Coronary artery (tissue), 2 donors: ENCODE measurements around the gene METTL25B.

Experiments used
- DNase-seq: peaks from one replicate; pipeline ENCODE4 v3.0.0-alpha.2; 2017; ENCODE audit warnings: low spot score
- H3K27ac ChIP-seq, 2 donors: fragments of 200-600 bp; sonication (generic); one replicate each; pipeline ENCODE4 v1.5.1; 2016 to 2019
- H3K4me3 ChIP-seq: fragments of 200-600 bp; sonication (generic); 2 replicates; pipeline ENCODE4 v1.5.1; 2016; ENCODE audit warnings: mild to moderate bottlenecking, moderate library complexity
- TF ChIP-seq, protein P1 (sequence below): fragments of 200-600 bp; sonication (generic); IDR thresholded peaks from one replicate; pipeline ENCODE4 v1.5.1; 2019; ENCODE audit warnings: antibody characterized with exemption

Gene METTL25B

DNA sequence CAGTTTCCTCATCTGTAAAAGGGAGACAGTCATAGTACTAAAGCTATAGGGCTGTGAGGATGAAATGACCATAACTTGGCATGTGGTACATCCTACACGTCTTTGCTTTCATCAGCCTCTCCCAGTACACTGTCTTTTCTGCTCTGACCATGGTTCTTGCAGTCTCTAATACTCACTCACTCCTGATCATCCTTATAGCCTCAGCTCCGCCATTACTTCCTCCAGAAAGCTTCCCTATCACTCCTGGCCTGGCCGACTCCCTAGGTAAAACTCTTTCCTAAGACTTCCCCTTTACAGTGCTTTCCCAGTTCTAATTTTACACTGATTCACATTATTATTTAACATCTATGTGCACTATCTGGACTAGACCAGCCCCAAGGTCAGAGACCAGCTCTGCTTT, 17.6 kb downstream of the METTL25B start:
- Histone ChIP-seq H3K4me3 (peak overlapping the region; percentile 100), H3K27ac (peak overlapping the region; percentile 98 to 99)
- no peak for DNase-seq
- TF ChIP-seq, protein P1, sequence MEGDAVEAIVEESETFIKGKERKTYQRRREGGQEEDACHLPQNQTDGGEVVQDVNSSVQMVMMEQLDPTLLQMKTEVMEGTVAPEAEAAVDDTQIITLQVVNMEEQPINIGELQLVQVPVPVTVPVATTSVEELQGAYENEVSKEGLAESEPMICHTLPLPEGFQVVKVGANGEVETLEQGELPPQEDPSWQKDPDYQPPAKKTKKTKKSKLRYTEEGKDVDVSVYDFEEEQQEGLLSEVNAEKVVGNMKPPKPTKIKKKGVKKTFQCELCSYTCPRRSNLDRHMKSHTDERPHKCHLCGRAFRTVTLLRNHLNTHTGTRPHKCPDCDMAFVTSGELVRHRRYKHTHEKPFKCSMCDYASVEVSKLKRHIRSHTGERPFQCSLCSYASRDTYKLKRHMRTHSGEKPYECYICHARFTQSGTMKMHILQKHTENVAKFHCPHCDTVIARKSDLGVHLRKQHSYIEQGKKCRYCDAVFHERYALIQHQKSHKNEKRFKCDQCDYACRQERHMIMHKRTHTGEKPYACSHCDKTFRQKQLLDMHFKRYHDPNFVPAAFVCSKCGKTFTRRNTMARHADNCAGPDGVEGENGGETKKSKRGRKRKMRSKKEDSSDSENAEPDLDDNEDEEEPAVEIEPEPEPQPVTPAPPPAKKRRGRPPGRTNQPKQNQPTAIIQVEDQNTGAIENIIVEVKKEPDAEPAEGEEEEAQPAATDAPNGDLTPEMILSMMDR, result no peak

DNA sequence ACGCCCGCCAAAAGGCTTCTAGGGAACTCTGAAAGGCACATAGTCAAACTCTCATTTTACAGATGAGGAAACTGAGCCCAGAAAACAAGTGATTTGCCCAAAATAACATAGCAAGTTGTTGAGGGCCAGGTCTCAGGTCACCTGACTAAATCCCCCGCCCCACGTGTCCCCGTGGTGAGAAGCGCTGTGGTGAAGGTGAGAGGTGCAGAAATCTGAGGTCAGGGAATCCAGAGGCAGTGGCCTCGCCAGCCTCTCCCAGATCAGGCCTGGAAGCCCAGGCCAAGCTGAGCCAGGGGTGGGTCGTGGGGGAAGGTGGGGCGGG, 18.1 kb downstream of the METTL25B start:
- DNase-seq, result no peak
- H3K27ac ChIP-seq, result peak overlapping the region; percentile 98 to 99
- peak overlapping the region; percentile 100 for H3K4me3 ChIP-seq
- TF ChIP-seq, protein P1, result no peak

DNA sequence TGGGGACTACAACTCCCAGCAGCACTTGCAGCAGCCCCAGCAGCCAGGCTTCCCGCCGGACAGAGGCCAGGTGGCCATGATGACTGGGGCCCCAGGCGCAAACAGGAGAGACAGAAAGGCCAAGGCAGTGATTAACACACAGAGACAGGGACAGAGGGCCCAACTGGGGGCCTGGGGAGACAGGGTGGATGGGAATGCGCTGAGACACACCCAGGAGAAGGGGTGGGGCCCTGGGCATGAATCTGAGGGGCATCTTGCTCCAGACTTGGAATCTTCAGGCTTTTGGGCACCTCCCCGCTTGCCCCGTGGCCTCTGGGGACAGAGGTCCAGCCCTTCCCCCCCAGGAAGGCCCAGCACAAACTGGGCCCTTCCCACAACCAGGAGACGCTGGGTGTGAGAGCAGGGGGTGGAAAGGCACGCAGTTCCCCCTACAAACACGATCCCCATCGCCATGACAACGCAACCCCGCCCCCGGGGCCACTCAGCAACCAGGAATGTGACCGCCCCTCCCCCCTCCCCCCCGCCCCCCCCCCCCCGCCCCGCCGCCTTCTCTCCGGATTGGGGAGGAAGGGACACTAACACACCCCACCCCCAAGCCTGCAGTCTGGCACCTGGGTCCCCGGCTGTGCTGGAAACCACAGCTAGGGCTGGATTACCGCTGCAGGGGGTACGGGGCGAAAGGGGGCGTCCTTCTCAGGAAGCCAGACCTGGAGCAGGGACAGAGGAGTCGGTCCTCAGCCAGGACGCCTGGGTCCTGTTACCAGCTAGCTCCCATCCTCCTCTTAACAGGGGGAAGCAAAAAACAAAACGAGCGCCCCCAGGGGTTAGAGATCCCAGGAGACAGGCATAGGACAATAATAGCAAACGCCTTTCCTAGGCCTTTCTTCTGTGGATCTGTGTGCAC, 18.7 kb downstream of the METTL25B start:
- peak; percentile 98 for DNase-seq
- peak overlapping the region; percentile 98 to 99 for H3K27ac ChIP-seq
- TF ChIP-seq, protein P1, result no peak
- H3K4me3 ChIP-seq, result peak overlapping the region; percentile 100

DNA sequence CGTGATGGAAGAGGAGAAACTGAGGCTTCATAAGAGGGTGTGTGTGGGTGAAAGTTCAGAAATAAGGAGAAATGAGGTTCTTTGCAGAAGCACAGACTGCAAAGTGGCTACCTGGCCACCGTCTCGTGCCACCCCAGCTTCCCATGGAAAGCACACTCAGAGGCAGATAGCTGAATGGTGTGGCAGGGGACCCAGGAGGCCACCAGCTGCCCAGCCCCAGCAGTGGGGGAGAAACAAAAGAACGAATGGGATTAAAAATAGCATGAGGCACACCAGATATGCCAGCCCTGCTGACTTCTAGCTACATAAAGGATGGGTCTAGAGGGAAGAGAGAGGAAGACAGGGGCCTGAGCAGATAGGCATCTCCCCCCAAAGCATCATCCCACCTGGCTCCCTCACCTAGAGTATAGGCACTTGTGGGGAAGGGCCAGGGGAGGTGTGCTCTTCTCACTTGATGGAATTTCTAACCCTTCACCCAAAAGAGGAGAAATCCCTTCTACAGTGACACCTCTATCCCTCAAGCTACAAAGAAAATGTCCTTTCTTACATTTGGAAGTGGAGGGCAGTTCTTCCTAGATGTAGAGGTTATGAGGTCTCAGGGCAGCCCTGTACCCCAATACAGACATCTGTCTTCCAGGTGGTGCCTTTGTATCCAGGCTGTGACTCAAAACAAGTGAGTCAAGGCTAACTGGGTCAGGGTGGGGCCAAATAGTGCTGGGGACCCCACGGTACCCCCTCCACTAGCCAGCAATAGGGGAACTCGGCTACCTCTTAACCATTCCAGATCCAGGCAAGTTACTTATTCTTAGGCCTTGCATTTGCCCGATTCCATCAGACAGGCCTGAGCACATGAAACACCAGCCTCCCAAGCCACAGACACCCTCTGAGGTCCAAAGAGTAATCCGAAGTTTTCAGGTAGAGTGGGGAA, 19.7 kb downstream of the METTL25B start:
- Histone ChIP-seq H3K27ac (peak overlapping the region; percentile 98 to 99), H3K4me3 (peak overlapping the region; percentile 100)
- TF ChIP-seq, protein P1, result no peak
- DNase-seq, result peak; percentile 75

DNA sequence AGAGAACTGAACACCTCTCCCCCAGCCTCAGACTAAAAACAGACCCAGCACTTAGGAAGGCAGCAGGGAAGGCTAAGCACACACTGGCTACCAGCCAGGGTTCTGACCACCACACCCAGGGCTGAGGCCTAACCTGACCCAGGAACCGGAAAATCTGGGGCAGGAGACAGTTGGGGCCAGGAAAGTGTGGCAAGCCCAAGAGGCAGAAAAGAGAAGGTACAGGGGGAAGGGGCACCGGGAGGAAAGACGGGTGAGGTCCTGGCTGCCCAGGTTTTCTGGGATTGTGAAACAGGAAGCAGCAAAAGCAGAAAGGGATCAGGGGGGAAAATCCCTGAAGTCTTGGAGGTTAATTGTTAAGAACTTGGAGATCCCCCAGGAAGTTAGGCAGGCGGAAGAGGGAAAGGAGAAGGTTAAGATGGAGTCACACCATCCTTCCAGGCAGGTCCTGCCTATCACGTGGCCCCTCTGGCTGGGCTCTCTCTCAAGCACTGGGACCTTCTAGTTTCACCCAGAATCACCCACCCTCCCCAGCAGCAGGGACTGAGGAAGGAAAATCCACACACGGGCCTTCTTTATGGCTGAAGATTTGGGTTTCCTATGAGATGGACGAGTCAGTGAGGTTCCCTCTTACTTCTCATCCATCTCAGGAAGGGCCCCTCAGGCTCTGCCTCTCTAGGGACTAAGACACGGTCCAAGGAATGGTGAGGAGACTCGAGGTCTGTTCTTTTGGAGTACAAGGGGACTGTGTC, 20.6 kb downstream of the METTL25B start:
- Histone ChIP-seq H3K4me3 (peak overlapping the region; percentile 100), H3K27ac (peak overlapping the region; percentile 98 to 99)
- DNase-seq, result peak; percentile 81
- TF ChIP-seq, protein P1, result no peak

DNA sequence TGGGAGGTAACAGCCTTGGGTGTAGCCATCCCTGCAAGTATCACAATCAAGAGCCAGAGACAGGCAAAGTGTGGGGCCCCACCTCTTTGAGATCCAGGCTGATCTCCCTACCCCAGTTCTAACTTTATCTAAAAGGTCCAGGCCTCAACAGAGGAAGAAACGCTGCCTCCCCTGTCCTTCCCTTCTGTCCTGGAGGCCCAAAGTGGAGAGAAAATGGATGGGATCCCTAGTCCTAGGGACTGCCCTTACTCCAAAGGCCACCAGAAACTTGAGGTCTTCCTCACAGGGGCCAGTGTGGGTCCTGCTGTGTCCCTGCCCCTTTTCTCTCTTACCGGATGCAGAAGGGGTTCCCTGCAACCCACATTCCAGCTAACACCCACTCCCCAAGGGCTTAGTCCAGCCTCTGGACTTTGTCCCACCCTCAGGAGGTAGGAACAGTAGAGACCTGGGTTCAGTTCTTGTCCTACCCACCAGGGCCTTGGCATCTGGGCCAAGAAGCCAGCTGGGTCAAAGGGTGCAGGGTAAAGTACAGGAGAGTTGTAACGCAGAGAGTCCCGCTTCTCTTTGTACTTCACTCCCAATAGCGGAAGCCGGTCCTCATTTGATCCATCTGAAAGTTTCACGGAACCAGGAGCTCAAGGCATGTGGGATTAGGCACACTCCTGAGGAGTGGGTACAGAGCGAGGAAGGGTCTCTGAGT, 21.3 kb downstream of the METTL25B start:
- H3K4me3 ChIP-seq, result peak overlapping the region; percentile 100
- TF ChIP-seq, protein P1, result no peak
- H3K27ac ChIP-seq, result peak overlapping the region; percentile 98 to 99
- DNase-seq, result peak; percentile 72
